HG03045 (cell line): ENCODE measurements around the gene FBF1.

Experiments used
- ATAC-seq: cut with Tn5 transposase; IDR thresholded peaks from one replicate; pipeline ENCODE4 v1.9.1; 2021; ENCODE audit warnings: mild to moderate bottlenecking, moderate library complexity; ENCODE audit not compliant: unreplicated experiment

Gene FBF1

DNA sequence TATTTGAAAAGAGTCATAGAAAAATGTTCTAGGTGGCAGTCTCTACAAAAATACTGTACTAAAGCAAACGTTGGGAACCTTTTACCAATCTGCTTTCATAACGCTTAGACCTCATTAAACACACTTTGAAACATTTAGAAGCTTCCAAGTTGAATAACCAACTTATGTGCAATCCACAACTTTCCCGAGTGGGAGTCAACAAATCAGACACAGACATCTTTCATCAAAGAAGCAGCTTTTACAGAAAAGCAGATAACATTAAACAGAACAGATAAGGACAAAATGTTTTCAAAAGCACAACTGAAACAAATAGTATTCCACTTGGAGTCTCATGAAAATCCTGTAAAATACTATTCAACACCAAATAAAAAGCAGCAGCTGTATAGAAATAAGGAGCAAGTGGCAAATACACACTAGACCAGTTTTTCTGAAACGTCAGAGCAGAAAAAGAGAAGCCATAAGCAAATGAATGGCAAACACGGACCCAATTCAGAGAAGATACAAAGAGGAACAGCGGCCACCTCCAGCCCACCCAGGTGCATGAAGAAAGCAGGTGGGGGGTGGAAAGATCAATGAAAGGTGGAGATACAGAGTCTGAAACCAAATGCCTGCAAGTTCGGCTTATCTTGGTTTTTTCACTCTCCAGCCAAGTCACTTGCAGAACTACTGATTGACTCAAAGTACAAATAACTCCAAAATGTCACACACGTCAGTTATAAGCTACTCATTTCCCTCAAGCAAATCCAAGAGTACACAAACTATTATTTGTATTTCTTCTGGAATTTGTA, 18.4 kb upstream of the FBF1 start:
- no peak for ATAC-seq

DNA sequence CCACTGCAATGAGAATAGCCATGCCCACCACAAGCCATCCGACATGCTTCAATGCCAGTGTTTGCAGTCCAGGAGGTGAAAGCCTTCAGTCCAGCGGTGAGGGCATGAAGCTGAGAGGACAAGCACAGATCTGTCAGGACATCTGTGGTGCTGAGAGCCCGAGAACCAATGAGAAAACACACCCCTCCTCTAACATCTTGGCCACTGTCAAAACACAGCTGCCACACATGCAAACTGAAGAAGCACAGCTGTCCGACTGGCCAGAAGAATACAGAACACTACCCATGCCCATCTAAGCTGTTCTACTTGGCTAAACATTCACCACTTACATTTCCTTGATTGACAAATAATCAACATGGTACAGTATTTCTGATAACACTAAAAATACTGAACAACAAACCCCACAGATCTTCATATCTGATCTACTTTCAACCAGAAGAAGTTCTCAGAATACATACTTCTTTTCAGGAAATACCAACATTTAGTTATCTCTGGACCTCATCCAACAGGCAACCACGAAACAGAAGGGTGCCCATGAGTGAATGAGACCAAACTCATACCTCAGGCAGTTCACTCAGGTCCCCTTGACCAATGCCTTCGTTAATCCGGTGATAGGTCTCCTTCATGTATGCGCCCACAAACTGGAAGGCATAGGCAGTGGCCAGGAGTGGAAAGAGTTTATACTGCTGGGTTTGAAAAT, 10.2 kb upstream of the FBF1 start:
- ATAC-seq, result no peak

DNA sequence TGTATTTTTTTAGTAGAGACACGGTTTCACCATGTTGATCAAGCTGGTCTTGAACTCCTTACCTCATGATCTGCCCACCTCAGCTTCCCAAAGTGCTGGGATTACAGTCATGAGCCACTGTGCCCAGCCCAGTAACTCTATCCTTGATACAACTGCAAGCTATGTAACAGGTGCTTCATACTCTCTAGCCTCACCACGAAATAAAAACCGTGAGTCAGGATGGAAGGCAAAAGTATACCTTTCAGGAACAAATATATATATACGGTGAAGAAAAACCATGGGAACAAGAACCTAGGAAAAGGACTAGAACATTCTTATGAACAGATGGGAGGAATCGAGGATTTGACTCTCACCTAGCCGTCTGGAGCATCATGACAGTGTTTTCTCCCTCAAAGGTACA, 9.6 kb upstream of the FBF1 start:
- ATAC-seq, result no peak

DNA sequence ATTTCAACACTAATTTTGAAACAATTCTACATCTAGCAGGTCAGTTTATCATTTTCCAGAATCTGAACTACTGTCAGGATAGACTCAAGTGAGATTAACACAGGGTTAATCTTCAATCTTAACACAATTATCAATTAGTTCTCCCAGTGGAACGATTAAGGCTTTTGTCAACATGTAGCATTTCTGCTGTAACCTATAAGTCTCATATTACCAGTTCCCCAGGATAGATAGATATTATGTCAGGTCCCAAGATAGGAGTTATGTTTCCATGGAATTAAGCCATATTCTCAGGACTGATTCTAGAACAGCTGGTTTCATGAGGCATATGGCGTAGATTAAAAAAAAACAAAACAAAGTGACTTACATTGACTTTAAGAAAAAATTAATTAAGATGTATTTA, 4.4 kb upstream of the FBF1 start:
- ATAC-seq, result no peak

DNA sequence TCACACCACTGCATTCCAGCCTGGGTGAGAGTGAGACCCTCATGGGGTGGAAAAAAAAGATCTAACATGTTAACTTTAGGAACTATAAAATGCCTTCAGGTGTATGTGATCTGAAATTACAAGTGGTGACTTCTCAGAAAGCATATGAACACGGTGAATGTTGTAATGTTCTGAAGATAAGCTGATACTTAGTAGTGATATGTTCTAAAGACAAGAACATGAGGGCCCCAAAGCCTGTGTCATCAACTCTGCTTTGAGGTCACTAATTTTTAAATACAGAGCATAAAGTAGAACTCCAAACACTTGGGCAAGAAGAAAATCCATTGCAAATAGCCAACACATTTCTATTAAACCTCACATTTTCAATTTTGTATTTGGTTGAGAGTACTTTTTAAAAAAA, 2.6 kb upstream of the FBF1 start:
- ATAC-seq, result no peak

DNA sequence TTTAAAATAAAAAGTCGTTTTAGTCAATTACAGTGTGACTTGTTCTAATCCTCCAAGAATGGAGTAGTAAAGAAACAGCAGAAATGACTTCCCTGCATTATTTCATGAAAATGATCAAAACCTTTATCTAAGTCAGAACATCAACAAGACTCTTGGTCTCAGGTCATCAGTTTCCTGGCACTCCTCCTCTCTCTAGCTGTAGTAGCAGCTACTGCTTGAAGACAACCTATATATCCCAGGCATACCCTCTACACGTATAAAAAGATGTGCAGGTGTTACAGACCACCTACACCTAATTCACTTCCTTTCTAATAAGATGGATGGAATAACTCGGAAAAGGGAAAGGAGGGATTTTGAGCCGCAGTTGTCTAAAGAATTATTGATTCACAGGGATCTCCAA, 1.6 kb upstream of the FBF1 start:
- no peak for ATAC-seq

DNA sequence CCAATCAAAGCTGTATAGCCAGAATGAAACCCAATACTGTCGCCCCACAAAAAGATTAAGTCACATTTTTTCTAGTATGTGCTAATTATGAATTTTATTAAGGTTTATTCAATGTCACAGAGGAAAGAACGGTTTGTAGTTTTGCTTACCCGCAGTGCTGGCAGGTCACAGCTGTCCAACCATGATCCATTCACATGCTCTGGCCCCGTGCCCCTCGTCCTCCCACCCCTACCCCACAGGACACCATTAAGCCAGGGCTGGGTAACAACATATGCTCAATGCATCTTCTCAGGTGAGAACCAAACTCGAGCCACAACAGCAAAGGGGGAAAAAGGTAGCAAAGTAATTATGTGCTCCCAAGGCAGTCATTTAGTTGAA, 589 bp upstream of the FBF1 start:
- no peak for ATAC-seq

DNA sequence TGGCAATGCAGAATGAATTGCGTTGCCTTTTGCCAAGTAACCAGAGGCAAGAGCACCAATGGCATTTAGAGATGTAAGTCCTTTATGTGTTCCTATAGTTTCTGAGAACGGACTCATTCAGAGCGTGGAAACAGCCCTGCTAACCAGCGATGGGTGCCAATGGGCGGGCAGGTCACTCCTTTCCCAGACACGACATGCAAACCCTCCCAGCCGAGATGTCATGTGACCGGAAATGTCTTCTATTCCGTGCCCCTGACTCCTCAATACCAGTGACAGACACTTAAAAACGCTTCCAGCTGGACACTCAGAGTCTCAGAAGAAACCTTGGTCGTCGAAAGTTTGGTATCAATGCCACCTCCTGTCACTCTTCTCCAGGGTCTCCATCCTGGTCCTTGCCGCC, 3.2 kb downstream of the FBF1 start:
- no peak for ATAC-seq

DNA sequence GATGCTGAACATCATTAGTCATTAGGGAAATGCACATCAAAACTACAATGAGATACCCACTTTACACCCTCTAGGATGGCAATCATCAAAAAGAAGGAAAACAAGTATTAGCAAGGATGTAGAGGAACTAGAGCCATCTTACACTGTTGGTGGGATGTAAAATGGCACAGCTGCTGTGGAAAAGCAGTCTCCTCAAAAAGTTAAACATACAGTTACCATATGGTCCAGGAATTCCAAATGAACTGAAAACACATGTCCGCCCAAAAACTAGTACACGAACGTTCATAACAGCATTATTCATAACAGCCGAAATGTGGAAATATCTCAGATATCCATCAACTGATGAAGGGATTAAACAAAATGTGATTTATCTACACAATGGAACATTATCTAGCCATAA, 7.0 kb downstream of the FBF1 start:
- ATAC-seq, result no peak

DNA sequence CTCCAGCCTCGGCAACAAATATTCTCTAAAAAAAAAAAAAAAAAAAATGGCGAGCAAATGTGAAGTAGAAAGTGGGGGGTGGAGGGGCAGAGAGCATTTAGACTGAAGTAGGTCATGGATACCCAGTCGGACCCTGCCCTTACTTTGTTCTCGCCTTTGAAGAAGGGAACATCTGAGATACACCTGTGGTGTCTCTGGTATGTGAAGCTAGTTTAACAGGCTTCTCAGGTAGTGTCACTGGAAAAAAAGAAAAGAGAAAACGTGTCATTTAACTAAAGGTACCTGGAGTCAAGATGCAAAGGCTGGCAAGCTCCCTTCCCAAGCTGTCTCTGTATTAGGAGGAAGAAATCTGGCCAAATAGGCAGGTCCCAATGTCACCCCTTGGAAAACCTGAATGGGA, 8.0 kb downstream of the FBF1 start:
- no peak for ATAC-seq

DNA sequence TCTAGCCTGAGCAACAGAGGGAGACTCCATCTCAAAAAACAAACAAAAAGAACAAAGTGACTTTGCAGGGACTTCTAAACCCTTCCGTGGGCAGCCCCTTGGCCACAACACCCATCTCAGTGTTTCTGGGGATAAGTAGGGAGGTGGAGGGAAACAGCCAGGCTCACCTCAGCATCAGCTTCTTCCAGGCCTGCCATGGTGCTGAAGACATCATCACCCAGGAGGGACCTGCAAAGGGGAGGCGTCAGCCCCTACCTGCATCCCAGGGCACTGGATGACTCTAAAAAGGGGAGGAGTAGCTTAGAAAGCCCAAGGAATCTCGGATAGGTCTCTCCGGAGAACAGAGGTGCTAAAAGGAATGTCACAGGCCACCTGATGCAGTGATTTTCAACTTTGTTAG, 9.8 kb downstream of the FBF1 start:
- no peak for ATAC-seq

DNA sequence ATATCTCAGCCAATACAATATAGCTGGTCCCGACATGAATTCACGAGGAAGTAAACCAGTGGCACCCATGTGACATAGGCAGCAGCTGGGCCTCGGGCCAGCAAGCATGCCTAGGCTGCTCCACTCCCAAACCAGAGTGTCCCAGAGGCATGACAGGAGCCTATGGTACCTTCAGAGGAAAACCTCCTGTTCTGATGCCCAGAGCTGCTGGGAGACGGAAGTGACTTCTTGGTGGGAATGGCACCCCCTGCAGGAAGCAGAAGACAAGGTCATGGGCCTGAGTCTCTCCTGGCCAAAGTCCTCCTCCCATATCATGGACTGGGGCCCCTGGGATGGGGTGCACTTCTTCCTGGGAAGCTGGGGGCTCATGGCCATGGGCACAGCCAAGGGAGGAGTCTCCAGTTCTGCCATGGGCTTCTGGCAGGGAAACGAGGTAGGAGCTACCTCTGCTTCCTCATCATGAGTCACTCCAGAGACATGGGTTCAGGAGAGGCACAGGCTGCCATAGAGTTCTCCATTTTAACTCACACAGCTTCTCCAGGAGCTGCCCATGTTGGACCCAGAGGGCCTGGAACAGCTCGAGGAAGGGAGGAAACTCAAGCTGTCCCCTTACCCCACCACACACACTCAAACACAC, 13.4 kb downstream of the FBF1 start:
- no peak for ATAC-seq

DNA sequence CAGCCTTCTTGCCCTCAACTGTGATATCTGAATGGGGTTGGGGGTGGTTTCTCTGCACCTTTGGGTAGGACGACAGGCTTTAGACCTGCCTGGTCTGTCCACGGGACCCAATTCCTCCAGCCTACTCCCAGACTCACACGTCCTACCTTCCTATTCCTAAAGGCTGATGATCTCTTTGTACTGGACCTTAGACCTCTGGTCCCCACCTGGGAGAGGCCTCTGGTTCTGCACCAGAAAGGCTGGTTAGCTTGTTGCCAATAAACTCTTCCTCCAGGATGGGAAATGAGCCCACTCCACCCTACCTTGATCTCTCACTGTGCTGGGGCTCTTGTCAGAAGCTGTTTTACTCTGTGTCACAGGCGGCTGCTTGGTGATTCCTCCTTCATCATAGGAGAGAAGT, 14.4 kb downstream of the FBF1 start:
- ATAC-seq, result no peak

DNA sequence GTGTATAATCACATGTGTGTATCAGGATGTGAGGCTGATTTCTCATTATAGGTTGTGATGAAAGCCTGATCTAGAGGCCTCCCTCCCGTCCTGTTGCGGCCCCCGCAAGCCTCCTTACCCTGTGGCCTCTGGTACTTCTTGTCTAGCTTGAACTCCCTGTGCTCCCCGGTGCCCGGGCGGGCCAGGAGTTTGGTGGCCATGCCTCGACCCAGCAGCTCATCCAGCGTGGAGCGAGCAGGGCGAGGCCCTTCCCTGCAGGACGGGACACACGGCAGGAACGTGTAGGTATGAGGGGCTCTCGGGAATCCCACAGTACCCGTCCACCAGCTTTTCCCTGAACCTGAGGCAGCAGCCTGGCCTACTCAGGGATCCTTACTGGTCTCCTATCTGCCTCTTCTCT, 14.9 kb downstream of the FBF1 start:
- ATAC-seq, result no peak

DNA sequence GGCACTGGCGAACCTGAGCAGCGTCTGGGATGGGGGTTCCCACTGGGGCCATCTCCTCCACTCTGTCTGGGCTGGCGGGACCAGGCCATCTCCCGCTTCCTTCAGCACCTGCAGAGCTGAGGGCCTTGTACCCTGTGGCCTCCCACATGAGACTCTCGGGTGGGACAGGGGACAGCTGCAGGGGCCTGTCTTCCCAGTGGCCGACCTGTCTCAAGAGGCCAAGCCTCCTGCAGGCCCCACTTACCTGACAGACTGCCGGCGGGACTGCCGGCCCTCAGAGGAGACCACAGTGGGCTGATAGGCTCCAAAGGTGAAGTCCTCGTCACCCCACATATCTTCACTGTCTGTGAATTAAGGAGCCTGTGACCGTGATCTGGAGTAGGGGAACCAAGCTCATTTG, 15.7 kb downstream of the FBF1 start:
- ATAC-seq, result no peak

DNA sequence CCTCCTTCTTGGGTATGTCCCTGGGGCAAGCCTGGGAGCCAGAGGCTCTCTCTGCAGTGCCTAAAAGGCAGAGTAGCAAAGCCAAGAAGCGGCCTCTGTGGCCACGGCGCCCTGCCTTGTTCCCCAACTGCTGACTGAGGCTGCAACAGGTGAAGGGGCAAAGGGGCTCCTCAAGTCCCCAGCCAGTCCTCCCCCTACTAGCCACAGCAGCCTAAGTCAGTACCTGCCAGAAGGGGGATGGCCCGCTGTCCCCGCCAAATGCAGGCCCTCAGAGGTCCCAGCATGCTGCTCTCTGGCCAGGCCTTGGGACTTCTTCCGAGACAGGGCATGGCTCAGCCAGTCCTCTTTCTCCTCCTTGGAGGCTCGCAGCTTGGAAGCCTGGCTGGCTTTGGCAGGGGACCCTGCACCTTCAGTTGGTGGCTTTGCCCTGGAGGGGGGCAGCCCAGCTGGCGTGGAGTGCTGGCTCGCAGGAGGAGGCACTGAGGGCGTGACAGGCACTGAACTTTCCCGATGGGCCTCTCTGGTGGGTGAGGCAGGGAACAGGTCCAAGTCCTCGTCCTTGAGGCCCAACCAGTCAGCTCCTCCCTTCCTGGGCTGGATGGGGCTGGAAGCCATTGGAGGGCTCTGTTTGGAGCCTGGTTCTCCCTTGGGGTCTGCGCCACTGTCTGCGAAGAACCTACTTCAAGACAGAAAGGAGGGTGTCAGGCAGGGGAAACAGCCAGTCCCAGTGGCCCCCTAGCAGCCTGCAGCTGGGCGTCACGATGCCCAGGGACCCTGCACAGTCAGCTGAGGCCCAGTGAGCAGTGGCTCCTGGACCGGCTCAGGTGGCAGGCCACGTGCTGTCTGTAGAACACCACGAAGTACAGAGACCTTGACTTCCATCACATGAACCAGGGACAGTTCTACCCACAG, 17.6 kb downstream of the FBF1 start:
- no peak for ATAC-seq

DNA sequence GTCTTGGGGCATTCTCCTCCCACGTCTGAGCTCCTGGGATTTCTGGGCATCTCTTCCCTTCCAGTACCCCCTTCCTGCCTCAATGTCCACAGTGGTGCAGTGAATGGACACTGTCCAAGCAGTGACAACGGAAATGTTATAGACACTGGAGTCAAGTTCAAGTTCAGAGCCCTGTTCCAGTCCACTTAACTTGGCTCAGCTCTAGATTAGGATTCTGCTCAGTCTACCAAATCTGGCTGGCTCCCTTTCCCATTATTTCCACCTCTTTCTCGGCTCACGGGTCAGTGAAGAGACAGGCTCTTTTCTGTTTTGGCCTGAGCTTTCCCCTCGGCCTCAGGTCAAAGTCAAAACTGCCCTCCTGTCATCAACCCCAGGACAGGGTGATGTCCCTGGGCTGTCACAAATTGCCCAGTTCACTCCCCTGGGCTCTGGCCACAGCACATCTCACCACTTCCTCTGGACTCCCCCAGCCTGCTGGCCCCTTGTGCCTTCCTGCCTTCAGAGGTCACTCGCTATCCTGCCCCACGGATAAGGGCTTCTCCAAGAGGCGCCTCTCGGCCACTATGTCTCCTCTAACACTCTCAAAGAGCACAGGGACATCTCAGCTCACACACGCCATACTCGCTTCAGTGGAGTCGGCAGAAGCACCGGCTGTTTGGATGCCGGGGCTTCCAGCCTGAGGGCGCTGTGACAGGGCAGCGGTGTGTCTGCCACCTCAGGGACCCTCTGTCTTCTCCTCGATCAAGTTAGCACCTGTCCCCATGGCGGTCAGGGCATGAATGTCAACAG, 18.5 kb downstream of the FBF1 start:
- ATAC-seq, result no peak

DNA sequence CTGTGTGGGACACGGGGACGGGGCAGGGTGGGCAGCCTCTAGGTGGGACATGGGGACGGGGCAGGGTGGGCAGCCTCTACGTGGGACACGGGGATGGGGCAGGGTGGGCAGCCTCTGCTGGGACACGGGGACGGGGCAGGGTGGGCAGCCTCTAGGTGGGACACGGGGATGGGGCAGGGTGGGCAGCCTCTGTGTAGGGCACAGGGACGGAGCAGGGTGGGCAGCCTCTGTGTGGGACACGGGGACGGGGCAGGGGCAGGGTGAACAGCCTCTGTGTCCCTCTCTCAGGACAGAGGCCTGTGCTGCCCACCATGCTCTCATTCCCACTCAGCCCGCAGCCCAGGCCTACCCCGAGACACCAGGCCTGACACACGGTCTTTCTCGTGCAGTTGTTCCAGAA, 19.2 kb downstream of the FBF1 start:
- ATAC-seq, result no peak

DNA sequence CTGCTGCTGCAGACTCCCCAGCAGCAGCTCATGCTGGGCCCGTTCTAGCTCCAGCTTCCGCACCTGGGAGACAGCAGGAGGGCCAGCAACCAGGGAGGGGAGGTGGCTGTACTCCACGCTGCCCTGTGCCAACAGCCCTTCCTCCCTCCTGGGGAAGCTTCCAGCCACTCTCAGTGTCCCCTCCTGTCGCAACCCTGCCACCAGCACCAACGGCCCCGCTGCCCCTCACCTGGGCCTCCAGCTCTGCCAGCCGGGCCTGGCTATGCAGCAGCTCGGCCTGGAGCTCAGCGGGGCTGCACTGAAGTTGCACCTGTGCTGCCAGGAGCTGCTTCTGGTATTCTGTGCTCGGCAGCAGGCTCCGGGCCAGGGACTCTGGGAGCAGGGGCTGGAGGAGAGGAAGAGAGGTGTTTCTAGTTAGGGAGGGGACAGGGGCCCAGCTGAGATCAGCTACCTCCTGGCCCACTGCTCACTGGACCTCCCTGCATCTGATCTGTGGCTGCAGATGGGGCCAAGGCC, 20.7 kb downstream of the FBF1 start:
- no peak for ATAC-seq

DNA sequence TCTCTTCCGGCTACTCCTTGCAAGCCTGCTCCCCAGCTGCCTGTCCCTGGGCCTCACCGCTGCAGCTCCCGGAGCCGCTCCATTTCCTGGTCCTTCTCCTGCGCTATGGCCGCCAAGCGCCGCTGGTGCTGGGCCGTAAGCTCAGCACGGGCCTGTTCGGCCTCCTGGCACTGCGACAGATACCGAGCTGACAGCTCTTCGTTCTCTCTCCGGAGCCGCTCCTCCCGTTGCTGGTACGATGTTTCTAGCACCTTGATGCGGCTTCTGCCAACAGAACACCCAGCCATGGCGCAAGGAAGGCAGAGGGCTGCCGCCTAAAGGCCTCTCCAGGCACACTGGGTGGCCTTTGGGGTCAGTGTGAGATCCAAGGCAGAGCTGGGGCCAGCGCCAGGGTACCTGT, 21.2 kb downstream of the FBF1 start:
- ATAC-seq, result no peak
